Brain microvascular endothelial cell (primary cell): ENCODE results near the gene DEPDC5.
"Not testable (repeated sequence)": the region's sequence is repeated elsewhere in the genome, so short reads cannot be mapped to it uniquely, and the experiment has no call there.

Source experiments
- DNase-seq: peaks from one replicate; pipeline ENCODE4 v3.0.0-alpha.2; 2020
- H3K27ac ChIP-seq: fragments of 250-450 bp; sonication (Bioruptor Pico); 2 replicates; pipeline ENCODE4 v1.5.1; 2020; ENCODE audit warnings: mild to moderate bottlenecking, moderate library complexity
- H3K27me3 ChIP-seq: fragments of 250-450 bp; sonication (Bioruptor Pico); replicated peaks from 2 replicates; pipeline ENCODE4 v1.5.1; 2020; ENCODE audit warnings: mild to moderate bottlenecking
- H3K36me3 ChIP-seq: fragments of 250-450 bp; sonication (Bioruptor Pico); replicated peaks from 2 replicates; pipeline ENCODE4 v1.5.1; 2020; ENCODE audit warnings: mild to moderate bottlenecking
- H3K4me3 ChIP-seq: 2 replicates; pipeline ENCODE4 v1.5.1; 2011; ENCODE audit warnings: low read depth, mild to moderate bottlenecking, control low read depth, low read length, moderate library complexity
- CTCF ChIP-seq: IDR thresholded peaks from 2 replicates; pipeline ENCODE4 v1.5.1; 2011; ENCODE audit warnings: low read depth, mild to moderate bottlenecking, moderate library complexity, low read length, control low read depth, inconsistent platforms; ENCODE audit errors: missing control alignments
- in situ Hi-C: cut with HindIII; loops from 2 replicates; pipeline ENCODE4 v1.10.0; 2017; ENCODE audit warnings: low sequenced_read_pairs, low pct_ligation_motif_present

Gene DEPDC5

GRCh38 chr22:31800065-31800464, 46.2 kb downstream of the DEPDC5 start:
- Histone ChIP-seq H3K4me3 (no peak overlapping the region), H3K27me3 (no peaks in the 10 kb centered on the region), H3K36me3 (peaks cover 28% of the 10 kb centered on the region), H3K27ac (no peak overlapping the region)
- no peak for TF ChIP-seq CTCF
- DNase-seq: no peak
- in situ Hi-C loops: no loop called here

GRCh38 chr22:31800861-31801260, 47.0 kb downstream of the DEPDC5 start:
- H3K36me3 ChIP-seq: peaks cover 29% of the 10 kb centered on the region
- in situ Hi-C loops: not testable (repeated sequence)

GRCh38 chr22:31802575-31802974, 48.8 kb downstream of the DEPDC5 start:
- Histone ChIP-seq H3K4me3 (no peak overlapping the region), H3K36me3 (peaks cover 34% of the 10 kb centered on the region), H3K27me3 (no peaks in the 10 kb centered on the region), H3K27ac (no peak overlapping the region)
- no peak for DNase-seq
- in situ Hi-C loops: no loop called here
- TF ChIP-seq CTCF: no peak

More at GRCh38 chr22:31800861-31801260, 47.0 kb downstream of the DEPDC5 start:
- not testable (repeated sequence) for DNase-seq, H3K4me3 ChIP-seq, H3K27ac ChIP-seq, H3K27me3 ChIP-seq

GRCh38 chr22:31806751-31807150, 52.9 kb downstream of the DEPDC5 start:
- Histone ChIP-seq H3K27ac (no peak overlapping the region), H3K27me3 (no peaks in the 10 kb centered on the region), H3K4me3 (no peak overlapping the region), H3K36me3 (peaks cover 41% of the 10 kb centered on the region)
- TF ChIP-seq CTCF: no peak
- in situ Hi-C loops: no loop called here
- no peak for DNase-seq

GRCh38 chr22:31812977-31813605, 59.3 kb downstream of the DEPDC5 start:
- H3K27ac ChIP-seq: no peak overlapping the region
- H3K4me3 ChIP-seq: no peak overlapping the region
- no peak for DNase-seq
- H3K36me3 ChIP-seq: peaks cover 42% of the 10 kb centered on the region
- H3K27me3 ChIP-seq: no peaks in the 10 kb centered on the region
- in situ Hi-C loops: no loop called here
- no peak for TF ChIP-seq CTCF

- in situ Hi-C loops, H3K4me3 ChIP-seq, DNase-seq, H3K27me3 ChIP-seq, H3K27ac ChIP-seq: not testable (repeated sequence)
- H3K36me3 ChIP-seq: peaks cover 45% of the 10 kb centered on the region
Observed at GRCh38 chr22:31813898-31814297, 60.1 kb downstream of the DEPDC5 start.

- in situ Hi-C loops: no loop called here
- Histone ChIP-seq H3K27me3 (no peaks in the 10 kb centered on the region), H3K4me3 (no peak overlapping the region), H3K27ac (no peak overlapping the region), H3K36me3 (peaks cover 45% of the 10 kb centered on the region)
- no peak for TF ChIP-seq CTCF
- no peak for DNase-seq
Observed at GRCh38 chr22:31814942-31815341, 61.1 kb downstream of the DEPDC5 start.

- H3K27me3 ChIP-seq, H3K4me3 ChIP-seq, DNase-seq, H3K27ac ChIP-seq, in situ Hi-C loops: not testable (repeated sequence)
- H3K36me3 ChIP-seq: peaks cover 45% of the 10 kb centered on the region
Observed at GRCh38 chr22:31815383-31815814, 61.6 kb downstream of the DEPDC5 start.
